Osteocyte (in vitro differentiated cells): ENCODE data around the gene ACTL8. TPM values are rescaled to one million over a fixed set of nuclear protein-coding genes. Genes with fewer than 3 reads are reported as not detected.

Experiments used
- DNase-seq: peaks from one replicate; pipeline ENCODE4 v3.0.0; 2021; ENCODE audit warnings: mixed read lengths; ENCODE audit not compliant: unreplicated experiment; ENCODE audit errors: extremely low spot score
- H3K27ac Mint-ChIP-seq: one replicate; pipeline ENCODE4 v1.8.0; 2021; ENCODE audit warnings: mild to moderate bottlenecking, mixed read lengths; ENCODE audit not compliant: unreplicated experiment
- H3K27me3 Mint-ChIP-seq: one replicate; pipeline ENCODE4 v1.8.0; 2021; ENCODE audit warnings: mixed read lengths; ENCODE audit not compliant: unreplicated experiment
- H3K36me3 Mint-ChIP-seq: one replicate; pipeline ENCODE4 v1.8.0; 2021; ENCODE audit warnings: mixed read lengths; ENCODE audit not compliant: unreplicated experiment
- H3K4me1 Mint-ChIP-seq: one replicate; pipeline ENCODE4 v1.8.0; 2021; ENCODE audit warnings: mixed read lengths; ENCODE audit not compliant: unreplicated experiment
- H3K4me3 Mint-ChIP-seq: one replicate; pipeline ENCODE4 v1.8.0; 2021; ENCODE audit warnings: mild to moderate bottlenecking, moderate library complexity, mixed read lengths; ENCODE audit not compliant: unreplicated experiment
- H3K9me3 Mint-ChIP-seq: one replicate; pipeline ENCODE4 v1.8.0; 2021; ENCODE audit warnings: mixed read lengths; ENCODE audit not compliant: unreplicated experiment
- CTCF ChIP-seq: fragments of 200-600 bp; sonication (generic); IDR thresholded peaks from 2 replicates; pipeline ENCODE4 v1.5.0; 2021; ENCODE audit warnings: antibody characterized with exemption, mild to moderate bottlenecking, moderate library complexity
- total RNA-seq: library from RNA; stranded (reverse); gene quantifications from 2 replicates; pipeline ENCODE4 v1.2.1, GENCODE V29; 2021

The ACTL8 gene
- total RNA-seq, 1 donor from 2014 or later = not detected

GRCh38 chr1:17797478-17797877, 42.3 kb downstream of the ACTL8 start:
- Mint-ChIP-seq H3K27ac (no peak overlapping the region), H3K4me1 (no peaks in the 10 kb centered on the region), H3K36me3 (no peaks in the 10 kb centered on the region), H3K9me3 (no peaks in the 10 kb centered on the region), H3K27me3 (peaks cover 27% of the 10 kb centered on the region), H3K4me3 (no peak overlapping the region)
- no peak for TF ChIP-seq CTCF
- no peak for DNase-seq

GRCh38 chr1:17798011-17798410, 42.9 kb downstream of the ACTL8 start:
- no peaks in the 10 kb centered on the region for H3K4me1 Mint-ChIP-seq
- no peaks in the 10 kb centered on the region for H3K36me3 Mint-ChIP-seq
- peaks cover 27% of the 10 kb centered on the region for H3K27me3 Mint-ChIP-seq
- no peak overlapping the region for H3K4me3 Mint-ChIP-seq
- no peaks in the 10 kb centered on the region for H3K9me3 Mint-ChIP-seq
- no peak for DNase-seq
- TF ChIP-seq CTCF = no peak
- H3K27ac Mint-ChIP-seq = no peak overlapping the region

DNA sequence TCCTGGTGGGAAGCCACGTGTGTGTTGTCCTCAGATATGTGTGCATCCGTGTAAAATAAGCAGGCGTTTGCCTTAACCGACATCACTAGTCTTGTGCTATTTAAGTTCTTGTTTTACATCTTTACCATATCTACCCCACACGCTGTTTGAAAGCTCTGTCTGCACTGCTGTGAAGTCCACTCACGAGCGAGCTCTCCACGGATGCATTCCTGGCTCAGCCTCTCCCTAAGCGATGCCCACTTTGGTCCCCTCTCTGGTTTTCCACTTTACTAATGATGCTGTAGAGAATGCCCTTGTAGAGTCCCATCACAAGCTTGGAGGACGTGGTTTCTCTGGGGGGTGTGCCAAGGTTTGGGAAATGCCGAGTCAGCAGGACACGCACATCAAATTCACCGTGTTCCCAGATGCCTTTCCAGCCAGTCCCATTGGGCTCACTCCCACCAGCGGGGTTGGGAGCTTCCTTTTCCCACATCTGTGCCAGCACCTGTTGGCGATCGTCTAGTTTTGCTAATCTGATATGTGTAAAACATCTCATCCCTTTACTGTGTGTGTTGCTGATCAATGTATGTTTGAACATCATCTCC, 43.8 kb downstream of the ACTL8 start:
- Mint-ChIP-seq H3K4me1 (no peaks in the 10 kb centered on the region), H3K36me3 (no peaks in the 10 kb centered on the region), H3K9me3 (no peaks in the 10 kb centered on the region), H3K27me3 (peaks cover 23% of the 10 kb centered on the region), H3K4me3 (no peak overlapping the region), H3K27ac (no peak overlapping the region)
- TF ChIP-seq CTCF = no peak
- peak; percentile 53 for DNase-seq

DNA sequence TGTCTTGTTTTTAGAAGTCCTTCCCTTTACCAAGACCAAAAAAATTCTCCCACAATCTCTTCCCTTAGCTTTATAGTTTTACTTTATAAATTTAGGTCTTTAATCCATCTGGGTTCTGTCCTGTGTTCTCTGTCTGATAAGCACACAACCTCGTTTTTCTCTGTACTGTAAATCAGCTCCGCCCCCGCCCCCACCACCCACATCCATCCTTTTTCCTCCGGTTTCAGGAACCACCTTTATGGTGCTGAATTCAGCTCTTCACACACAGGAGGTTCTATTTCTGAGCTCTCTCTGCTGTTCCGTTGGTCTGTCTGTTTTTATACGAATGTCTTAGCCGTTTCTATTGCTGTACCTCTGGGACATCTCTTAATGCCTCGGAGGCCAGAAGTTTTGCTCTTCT, 44.5 kb downstream of the ACTL8 start:
- Mint-ChIP-seq H3K36me3 (no peaks in the 10 kb centered on the region), H3K27me3 (peaks cover 19% of the 10 kb centered on the region), H3K4me3 (no peak overlapping the region), H3K4me1 (no peaks in the 10 kb centered on the region), H3K27ac (no peak overlapping the region), H3K9me3 (no peaks in the 10 kb centered on the region)
- no peak for DNase-seq
- no peak for TF ChIP-seq CTCF

- no peaks in the 10 kb centered on the region for H3K4me1 Mint-ChIP-seq
- no peak for DNase-seq
- H3K27me3 Mint-ChIP-seq = peaks cover 20% of the 10 kb centered on the region
- TF ChIP-seq CTCF = no peak
- H3K9me3 Mint-ChIP-seq = no peaks in the 10 kb centered on the region
- no peaks in the 10 kb centered on the region for H3K36me3 Mint-ChIP-seq
- H3K4me3 Mint-ChIP-seq = no peak overlapping the region
- no peak overlapping the region for H3K27ac Mint-ChIP-seq
Measured at GRCh38 chr1:17802164-17802563, 47.0 kb downstream of the ACTL8 start.
